ENCODE results near the gene CFAP77. TPM values are rescaled to one million over a fixed set of nuclear protein-coding genes. Genes with fewer than 3 reads are reported as not detected.

The CFAP77 gene
- total and polyA plus RNA-seq, 7 donors = not detected

DNA sequence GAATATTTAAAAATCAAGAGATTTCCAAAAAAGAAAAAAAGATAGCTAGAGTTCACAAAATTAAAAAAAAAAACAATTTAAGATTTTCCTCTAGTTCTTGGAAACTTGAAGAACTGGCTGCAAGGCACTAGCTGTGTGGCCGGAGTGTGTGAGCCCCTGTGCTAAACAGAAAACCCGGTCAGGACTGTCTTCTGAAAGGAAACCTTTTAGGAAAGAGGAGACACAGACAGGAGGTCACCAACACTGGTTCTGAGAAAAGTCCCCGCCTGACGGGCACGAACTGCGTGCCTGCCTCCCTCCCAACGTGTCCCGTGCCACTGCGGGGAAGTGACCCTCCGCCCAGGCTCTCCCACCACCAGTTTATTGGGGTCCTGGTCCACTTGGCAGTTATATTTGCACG lies 18.6 kb upstream of the CFAP77 start:
- H3K27ac ChIP-seq = no peak overlapping the region
- DNase-seq (no peak), ATAC-seq (no peak)
- intact Hi-C loops (cut with DNase I) = no loop called here
- no peaks in the 10 kb centered on the region for H3K9me3 ChIP-seq
- 65 to 77% (median 71%) methylated on average over 11 of the region's 11 CpGs for WGBS, 3 donors
- H3K36me3 ChIP-seq (ENCODE audit: insufficient read depth in 1 of 2, low read depth in 1 of 2) = peaks cover 11 to 96% of the 10 kb centered on the region in 2 donors
- no peaks in the 10 kb centered on the region for H3K4me1 ChIP-seq
- H3K4me3 ChIP-seq = no peak overlapping the region
- H3K27me3 ChIP-seq (ENCODE audit: insufficient read depth in 3 of 3, low read length in 2 of 3) = no peaks in the 10 kb centered on the region
- TF ChIP-seq, protein P1, sequence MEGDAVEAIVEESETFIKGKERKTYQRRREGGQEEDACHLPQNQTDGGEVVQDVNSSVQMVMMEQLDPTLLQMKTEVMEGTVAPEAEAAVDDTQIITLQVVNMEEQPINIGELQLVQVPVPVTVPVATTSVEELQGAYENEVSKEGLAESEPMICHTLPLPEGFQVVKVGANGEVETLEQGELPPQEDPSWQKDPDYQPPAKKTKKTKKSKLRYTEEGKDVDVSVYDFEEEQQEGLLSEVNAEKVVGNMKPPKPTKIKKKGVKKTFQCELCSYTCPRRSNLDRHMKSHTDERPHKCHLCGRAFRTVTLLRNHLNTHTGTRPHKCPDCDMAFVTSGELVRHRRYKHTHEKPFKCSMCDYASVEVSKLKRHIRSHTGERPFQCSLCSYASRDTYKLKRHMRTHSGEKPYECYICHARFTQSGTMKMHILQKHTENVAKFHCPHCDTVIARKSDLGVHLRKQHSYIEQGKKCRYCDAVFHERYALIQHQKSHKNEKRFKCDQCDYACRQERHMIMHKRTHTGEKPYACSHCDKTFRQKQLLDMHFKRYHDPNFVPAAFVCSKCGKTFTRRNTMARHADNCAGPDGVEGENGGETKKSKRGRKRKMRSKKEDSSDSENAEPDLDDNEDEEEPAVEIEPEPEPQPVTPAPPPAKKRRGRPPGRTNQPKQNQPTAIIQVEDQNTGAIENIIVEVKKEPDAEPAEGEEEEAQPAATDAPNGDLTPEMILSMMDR (IDR thresholded peaks at IDR 0.05) = no peak

DNA sequence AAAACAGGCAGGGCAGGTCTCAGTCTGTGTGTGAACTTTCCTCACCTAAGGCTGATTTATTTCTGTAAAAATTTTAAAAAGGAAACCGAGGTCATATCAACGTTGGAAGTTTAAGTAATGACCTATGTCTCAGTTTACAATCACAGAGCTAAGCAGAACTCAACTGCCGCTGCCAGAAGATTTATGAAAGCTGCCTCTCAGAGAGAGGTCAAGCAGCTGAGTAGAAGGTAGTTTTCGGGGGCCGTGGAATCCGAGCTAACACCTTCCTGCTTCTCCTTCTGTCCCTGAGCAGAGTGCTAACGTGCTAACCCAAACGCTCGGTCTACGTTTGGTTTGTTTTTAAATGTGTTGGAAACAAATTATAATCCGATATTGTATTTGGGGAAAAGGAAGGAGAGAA lies 14.5 kb upstream of the CFAP77 start:
- no peak for DNase-seq
- no peaks in the 10 kb centered on the region for H3K27me3 ChIP-seq (ENCODE audit: insufficient read depth in 3 of 3, low read length in 2 of 3)
- no peak overlapping the region for H3K27ac ChIP-seq
- TF ChIP-seq, protein P1 (IDR thresholded peaks at IDR 0.05) = no peak
- H3K4me3 ChIP-seq = no peak overlapping the region
- H3K9me3 ChIP-seq = no peaks in the 10 kb centered on the region
- H3K36me3 ChIP-seq (ENCODE audit: insufficient read depth in 1 of 2, low read depth in 1 of 2) = peaks cover 8 to 96% of the 10 kb centered on the region in 2 donors
- intact Hi-C loops (cut with DNase I) = no loop called here
- WGBS, 3 donors = 39 to 56% (median 44%) methylated on average over 11 of the region's 11 CpGs
- no peak for ATAC-seq
- H3K4me1 ChIP-seq = no peaks in the 10 kb centered on the region

DNA sequence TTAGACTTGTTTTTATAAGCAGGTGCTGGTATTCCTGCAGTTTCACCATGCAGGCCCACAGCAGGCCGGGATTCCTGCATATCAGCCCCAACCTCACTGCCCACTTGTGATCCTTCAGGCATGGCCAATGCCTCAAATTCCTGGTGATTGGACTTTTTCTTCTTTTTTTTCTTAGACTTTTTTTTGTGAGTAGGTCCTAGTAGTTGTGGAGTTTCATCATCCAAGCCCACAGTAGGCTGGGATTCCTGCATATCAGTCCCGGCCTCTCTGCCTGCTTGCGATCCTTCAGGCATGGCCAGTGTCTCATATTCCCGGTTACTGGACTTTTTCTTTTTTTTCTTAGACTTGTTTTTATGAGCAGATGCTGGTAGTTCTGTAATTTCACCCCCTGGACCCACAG lies 8.2 kb upstream of the CFAP77 start:
- H3K4me1 ChIP-seq = peaks cover 9% of the 10 kb centered on the region
- H3K27ac ChIP-seq = no peak overlapping the region
- no peaks in the 10 kb centered on the region for H3K27me3 ChIP-seq (ENCODE audit: insufficient read depth in 3 of 3, low read length in 2 of 3)
- ATAC-seq (no peak), DNase-seq (no peak)
- H3K9me3 ChIP-seq = no peaks in the 10 kb centered on the region
- no peak overlapping the region for H3K4me3 ChIP-seq
- peaks cover 8 to 62% of the 10 kb centered on the region in 2 donors for H3K36me3 ChIP-seq (ENCODE audit: insufficient read depth in 1 of 2, low read depth in 1 of 2)
- WGBS, 3 donors = 81 to 92% (median 84%) methylated on average over 4 of the region's 4 CpGs
- intact Hi-C loops (cut with DNase I) = no loop called here
- TF ChIP-seq, protein P1 (IDR thresholded peaks at IDR 0.05) = no peak

DNA sequence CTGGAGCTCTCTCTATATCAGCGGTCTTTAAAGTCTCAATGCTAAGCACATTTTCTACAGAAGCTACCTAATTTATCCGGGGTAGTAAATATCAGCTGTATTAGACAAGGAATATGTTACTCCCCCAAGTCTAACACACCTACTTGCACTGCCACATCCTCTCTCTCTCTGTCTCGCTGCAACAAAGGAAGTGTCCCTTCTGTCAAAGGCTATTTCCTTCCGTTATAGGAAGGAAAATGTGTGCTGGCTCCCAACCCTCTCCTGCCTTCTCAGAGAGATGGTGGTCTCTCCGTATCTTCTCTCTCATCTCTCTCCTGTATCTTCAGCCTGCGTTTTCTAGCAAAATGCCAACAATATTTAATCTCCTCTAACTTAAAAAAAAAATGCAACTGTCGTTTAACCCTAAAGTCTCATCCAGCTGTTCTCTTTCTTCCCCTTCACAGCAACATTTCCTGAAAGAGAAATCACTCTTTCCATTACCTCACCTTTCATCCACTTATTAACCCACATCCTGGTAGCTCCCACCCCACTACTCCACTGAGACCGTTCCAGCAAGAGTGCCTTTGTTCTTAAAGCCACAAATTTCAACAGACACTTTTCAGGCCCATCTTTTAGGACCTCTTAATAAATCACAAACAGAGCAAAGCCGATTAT lies 5.7 kb upstream of the CFAP77 start:
- Histone ChIP-seq H3K27ac (no peak overlapping the region), H3K4me1 (peaks cover 9% of the 10 kb centered on the region)
- WGBS, 3 donors = 40 to 43% (median 41%) methylated on average over 9 of the region's 9 CpGs

More for the DNA sequence above, 5.7 kb upstream of the CFAP77 start:
- ATAC-seq = no peak
- DNase-seq = no peak
- peaks cover 3 to 37% of the 10 kb centered on the region in 2 donors for H3K36me3 ChIP-seq (ENCODE audit: insufficient read depth in 1 of 2, low read depth in 1 of 2)
- peaks cover 0 to 4% (median 2%) of the 10 kb centered on the region in 3 donors for H3K27me3 ChIP-seq (ENCODE audit: insufficient read depth in 3 of 3, low read length in 2 of 3)
- TF ChIP-seq, protein P1 (IDR thresholded peaks at IDR 0.05) = no peak
- H3K4me3 ChIP-seq = no peak overlapping the region
- intact Hi-C loops (cut with DNase I) = no loop called here
- no peaks in the 10 kb centered on the region for H3K9me3 ChIP-seq
